HCT116 (cell line): ENCODE measurements around the gene IL3. TPM values are rescaled to one million over a fixed set of nuclear protein-coding genes. Genes with fewer than 3 reads are reported as not detected.

Source experiments
- ATAC-seq: fragments of 200-7000 bp; cut with Tn5 transposase; 2 replicates; pipeline ENCODE4 v1.9.1; 2020; ENCODE audit warnings: mild to moderate bottlenecking, moderate library complexity
- BruUV-seq: library from RNA; stranded (reverse); fragments of 400-500 nt; replicated peaks from 2 replicates; lab custom pipeline; 2021; lab: Mats Ljungman, UMichigan
- CTCF ChIA-PET: fragments of 300-600 bp; sonication (Branson Sonifier 250); formaldehyde crosslinking; loops from one replicate; lab custom pipeline; 2021; ENCODE audit warnings: antibody characterized with exemption; lab: Charles Lee
- POLR2A ChIA-PET: fragments of 300-600, 350-600 bp; sonication (Branson Sonifier 250); formaldehyde crosslinking; loops from one replicate; lab custom pipeline; 2021; ENCODE audit warnings: antibody characterized with exemption; lab: Charles Lee
- RAD21 ChIA-PET, 2 experiments: fragments of 300-600 bp; sonication (Branson Sonifier 250); formaldehyde crosslinking; loops; one replicate each; lab custom pipeline; 2023; ENCODE audit warnings: low total read pairs in 2 of 2; ENCODE audit not compliant: uncharacterized antibody in 2 of 2, unreplicated experiment in 2 of 2, low non-redundant PET in 1 of 2; lab: Charles Lee
- DNase-seq: peaks from one replicate; pipeline ENCODE4 v3.0.0-alpha.2; 2010; ENCODE audit warnings: low read depth, low spot score
- H2AFZ ChIP-seq: fragments of 200-600 bp; shearing (Covaris generic), sonication (generic); 2 replicates; pipeline ENCODE4 v1.6.1; 2017; ENCODE audit warnings: low read depth, mixed run types, mixed read lengths, antibody characterized with exemption, low read length; ENCODE audit not compliant: poor library complexity, severe bottlenecking
- H3K27ac ChIP-seq: 2 replicates; pipeline ENCODE4 v1.5.1; 2012; ENCODE audit warnings: low read depth, low read length
- H3K27me3 ChIP-seq: fragments of 200-600 bp; sonication (generic); 2 replicates; pipeline ENCODE4 v1.6.1; 2016; ENCODE audit warnings: mixed run types, low read length, mixed read lengths; ENCODE audit not compliant: insufficient read depth
- H3K36me3 ChIP-seq, 2 experiments: fragments of 200-500 bp in 1 of 2; fragments of 200-600 bp in 1 of 2; sonication (Bioruptor generic) in 1 of 2; sonication (generic) in 1 of 2; 2 replicates each; pipeline versions ENCODE4 v1.5.1 to v1.6.1; 2014 to 2016; ENCODE audit warnings: low read length in 2 of 2, inconsistent platforms in 1 of 2, mixed read lengths in 1 of 2, mixed run types in 1 of 2; ENCODE audit not compliant: insufficient read depth in 2 of 2, control insufficient read depth in 1 of 2
- H3K4me1 ChIP-seq, 2 experiments: fragments of 200-600 bp in 1 of 2; sonication (generic) in 1 of 2; 2 replicates each; pipeline versions ENCODE4 v1.5.1 to v1.6.1; 2012 to 2017; ENCODE audit warnings: low read length in 2 of 2, inconsistent platforms in 1 of 2, mild to moderate bottlenecking in 1 of 2, mixed read lengths in 1 of 2, mixed run types in 1 of 2, moderate library complexity in 1 of 2; ENCODE audit not compliant: insufficient read depth in 2 of 2, control insufficient read depth in 1 of 2
- H3K4me2 ChIP-seq: fragments of 200-600 bp; sonication (generic); 2 replicates; pipeline ENCODE4 v1.6.1; 2017; ENCODE audit warnings: mixed run types, low read length, mixed read lengths
- H3K4me3 ChIP-seq, 2 experiments: fragments of 200-600 bp in 1 of 2; sonication (generic) in 1 of 2; replicated peaks in 1 of 2; 2 replicates each; pipeline ENCODE4 v1.5.1; 2011 to 2016; ENCODE audit warnings: low read length in 2 of 2, control low read depth in 1 of 2, low read depth in 1 of 2, mild to moderate bottlenecking in 1 of 2, mixed read lengths in 1 of 2, mixed run types in 1 of 2
- H3K79me2 ChIP-seq: fragments of 200-600 bp; sonication (generic); 2 replicates; pipeline ENCODE4 v1.6.1; 2017; ENCODE audit warnings: mild to moderate bottlenecking, mixed run types, low read length, moderate library complexity, mixed read lengths; ENCODE audit not compliant: insufficient read depth
- H3K9ac ChIP-seq: fragments of 200-600 bp; sonication (generic); 2 replicates; pipeline ENCODE4 v1.6.1; 2016; ENCODE audit warnings: low read length, mixed read lengths
- H3K9me2 ChIP-seq: fragments of 200-600 bp; sonication (generic), shearing (Covaris generic); 2 replicates; pipeline ENCODE4 v1.6.1; 2017; ENCODE audit warnings: mixed run types, mild to moderate bottlenecking, moderate library complexity; ENCODE audit not compliant: insufficient read depth
- H3K9me3 ChIP-seq, 2 experiments: fragments of 200-500 bp in 1 of 2; fragments of 200-600 bp in 1 of 2; sonication (Bioruptor generic) in 1 of 2; sonication (generic) in 1 of 2; 2 replicates each; pipeline ENCODE4 v1.6.1; 2014 to 2017; ENCODE audit warnings: low read length in 2 of 2, mixed read lengths in 2 of 2, inconsistent platforms in 1 of 2, low read depth in 1 of 2, mild to moderate bottlenecking in 1 of 2, mixed run types in 1 of 2, moderate library complexity in 1 of 2; ENCODE audit not compliant: control insufficient read depth in 1 of 2, insufficient read depth in 1 of 2
- H4K20me1 ChIP-seq: fragments of 200-600 bp; sonication (generic), shearing (Covaris generic); 2 replicates; pipeline ENCODE4 v1.6.1; 2017; ENCODE audit warnings: mixed run types, mild to moderate bottlenecking, moderate library complexity; ENCODE audit not compliant: insufficient read depth
- EGR1 ChIP-seq: IDR thresholded peaks from 2 replicates; pipeline ENCODE4 v1.6.1; 2012; ENCODE audit warnings: low read depth
- ELF1 ChIP-seq: IDR thresholded peaks from 2 replicates; pipeline ENCODE4 v1.6.1; 2012; ENCODE audit warnings: low read depth, borderline replicate concordance
- EZH2phosphoT487 ChIP-seq: fragments of 200-600 bp; IDR thresholded peaks from 2 replicates; pipeline ENCODE4 v1.6.1; 2018; ENCODE audit warnings: antibody characterized with exemption, borderline replicate concordance
- POLR2A ChIP-seq: IDR thresholded peaks from 2 replicates; pipeline ENCODE4 v1.7.0; 2011; ENCODE audit warnings: borderline replicate concordance; ENCODE audit not compliant: insufficient read depth, insufficient read length; ENCODE audit errors: extremely low read depth
- RAD21 ChIP-seq: IDR thresholded peaks from 2 replicates; pipeline ENCODE4 v1.6.1; 2012; ENCODE audit warnings: low read depth, mild to moderate bottlenecking
- TCF7L2 ChIP-seq: IDR thresholded peaks from 2 replicates; pipeline ENCODE4 v1.7.0; 2011; ENCODE audit warnings: borderline replicate concordance, inconsistent platforms; ENCODE audit not compliant: insufficient read depth, insufficient read length; ENCODE audit errors: extremely low read depth
- intact Hi-C: fragments of 100-400 bp; cut with micrococcal nuclease; formaldehyde crosslinking; loops from 2 replicates; pipeline ENCODE4 v1.10.0; 2022
- total RNA-seq: library from RNA; stranded (reverse); gene quantifications from one replicate; pipeline ENCODE4 v1.2.1, GENCODE V29; 2021; ENCODE audit not compliant: unreplicated experiment
- TF ChIP-seq, protein P1 (sequence below): IDR thresholded peaks from 2 replicates; pipeline ENCODE4 v1.6.1; 2012

Gene IL3
- total RNA-seq, 1 experiment from 2014 or later = not detected

DNA sequence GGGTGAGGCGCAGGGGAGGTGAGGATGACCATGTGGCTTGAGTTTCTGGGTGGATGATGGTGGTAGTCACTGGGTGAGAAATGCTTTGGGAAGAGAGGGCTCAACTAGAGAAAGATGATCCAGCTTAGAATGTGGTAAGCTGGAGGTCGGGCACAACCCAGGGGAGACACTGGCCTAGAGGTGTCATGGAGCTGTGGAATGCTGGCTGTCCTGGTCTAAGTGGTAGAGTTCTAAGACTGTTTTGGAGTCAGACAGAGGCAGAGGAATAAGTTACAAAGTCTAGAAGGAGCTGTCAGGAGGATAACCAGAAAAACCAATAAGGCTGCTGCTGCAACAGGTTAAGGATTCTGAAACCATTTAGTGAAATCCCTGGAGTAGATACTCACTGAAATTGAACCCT lies 29.8 kb upstream of the IL3 start:
- BruUV-seq = no TSS peak
- Histone ChIP-seq H2AFZ (no peak overlapping the region), H3K27ac (no peak overlapping the region), H4K20me1 (no peaks in the 10 kb centered on the region), H3K36me3 (no peaks in the 10 kb centered on the region), H3K9me2 (no peaks in the 10 kb centered on the region), H3K79me2 (no peaks in the 10 kb centered on the region), H3K27me3 (no peaks in the 10 kb centered on the region), H3K9ac (no peak overlapping the region), H3K4me3 (no peak overlapping the region), H3K4me1 (no peaks in the 10 kb centered on the region), H3K9me3 (no peaks in the 10 kb centered on the region), H3K4me2 (no peak overlapping the region)
- ChIA-PET POLR2A (no interaction called here), RAD21 (no interaction called here), CTCF (no interaction called here)
- TF ChIP-seq RAD21 = no peak
- no peak for TF ChIP-seq POLR2A
- no peak for TF ChIP-seq EZH2phosphoT487
- TF ChIP-seq, protein P1, sequence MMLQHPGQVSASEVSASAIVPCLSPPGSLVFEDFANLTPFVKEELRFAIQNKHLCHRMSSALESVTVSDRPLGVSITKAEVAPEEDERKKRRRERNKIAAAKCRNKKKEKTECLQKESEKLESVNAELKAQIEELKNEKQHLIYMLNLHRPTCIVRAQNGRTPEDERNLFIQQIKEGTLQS = no peak
- no peak for TF ChIP-seq ELF1
- ATAC-seq (no peak), DNase-seq (no peak)
- intact Hi-C loops = loop anchor here (10.0 kb wide), 1 partner anchor 576 kb away; no protein-coding TSS in a partner anchor

DNA sequence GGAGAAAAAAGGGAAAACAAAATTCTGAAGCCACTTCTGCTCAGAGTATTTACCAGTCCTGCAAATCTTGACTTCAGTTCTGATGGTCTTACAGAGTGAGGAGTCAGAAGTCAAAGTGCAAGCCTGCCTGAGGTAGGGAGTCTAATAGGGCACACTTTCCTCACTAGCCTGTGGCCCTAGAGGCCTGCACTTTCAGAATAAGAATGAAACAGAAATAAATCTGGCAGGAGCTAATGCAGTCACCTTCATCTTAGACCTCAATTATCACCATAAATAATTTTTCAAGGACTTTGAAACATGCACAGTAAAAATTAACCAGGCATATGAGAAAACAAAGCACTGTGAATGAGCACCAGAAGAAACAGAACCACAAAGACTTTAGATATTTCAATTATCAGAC lies 28.3 kb upstream of the IL3 start:
- no peaks in the 10 kb centered on the region for H3K27me3 ChIP-seq
- no peaks in the 10 kb centered on the region for H4K20me1 ChIP-seq
- no peak overlapping the region for H2AFZ ChIP-seq
- ChIA-PET CTCF (no interaction called here), RAD21 (no interaction called here), POLR2A (no interaction called here)
- no peak overlapping the region for H3K4me2 ChIP-seq
- ATAC-seq = no peak
- intact Hi-C loops = loop anchor here (10.0 kb wide), 1 partner anchor 577 kb away; no protein-coding TSS in a partner anchor
- no peaks in the 10 kb centered on the region for H3K36me3 ChIP-seq
- H3K4me3 ChIP-seq = no peak overlapping the region
- H3K9me2 ChIP-seq = no peaks in the 10 kb centered on the region
- no peak overlapping the region for H3K27ac ChIP-seq
- no peaks in the 10 kb centered on the region for H3K79me2 ChIP-seq
- no peak for TF ChIP-seq EGR1
- TF ChIP-seq TCF7L2 = no peak
- no peak for TF ChIP-seq EZH2phosphoT487
- DNase-seq = no peak
- H3K4me1 ChIP-seq = no peaks in the 10 kb centered on the region
- no TSS peak for BruUV-seq
- H3K9ac ChIP-seq = no peak overlapping the region
- H3K9me3 ChIP-seq = no peaks in the 10 kb centered on the region
